Heart left ventricle (tissue), 16 donors: Measurements from ENCODE around the gene IPCEF1. TPM values are rescaled to one million over a fixed set of nuclear protein-coding genes. Genes with fewer than 3 reads are reported as not detected.
"Not testable (repeated sequence)": the region's sequence is repeated elsewhere in the genome, so short reads cannot be mapped to it uniquely, and the experiment has no call there.

ENCODE experiments used
- ATAC-seq, 4 donors: fragments of 200-7000 bp; cut with Tn5 transposase; one replicate each; pipeline ENCODE4 v1.9.1; 2020 to 2022; ENCODE audit warnings: moderate library complexity in 4 of 4, mild to moderate bottlenecking in 3 of 4, moderate number of reproducible peaks in 1 of 4
- DNase-seq, 5 donors: peaks; one replicate each; pipeline ENCODE4 v3.0.0-alpha.2; 2020
- H3K27ac ChIP-seq, 12 donors: fragments of 200-600 bp; sonication (generic) in 4 of 12; one replicate each; pipeline versions ENCODE4 v1.5.0 to v1.8.0; 2016 to 2022; ENCODE audit warnings: mild to moderate bottlenecking in 2 of 12
- H3K27me3 ChIP-seq, 9 donors: fragments of 200-600 bp; sonication (generic) in 2 of 9; one replicate each; pipeline versions ENCODE4 v1.5.1 to v1.8.0; 2016 to 2022; ENCODE audit warnings: mild to moderate bottlenecking in 3 of 9
- H3K36me3 ChIP-seq, 9 donors: fragments of 200-600 bp; sonication (generic) in 2 of 9; one replicate each; pipeline versions ENCODE4 v1.5.0 to v1.8.0; 2018 to 2022; ENCODE audit warnings: mild to moderate bottlenecking in 2 of 9
- H3K4me1 ChIP-seq, 12 donors: fragments of 200-600 bp; sonication (generic) in 4 of 12; one replicate each; pipeline versions ENCODE4 v1.5.0 to v1.8.0; 2016 to 2022; ENCODE audit warnings: mild to moderate bottlenecking in 3 of 12
- H3K4me3 ChIP-seq, 12 donors: fragments of 200-600 bp; sonication (generic) in 4 of 12; one replicate each; pipeline versions ENCODE4 v1.5.0 to v1.8.0; 2017 to 2022; ENCODE audit warnings: mild to moderate bottlenecking in 9 of 12, moderate library complexity in 4 of 12
- H3K9me3 ChIP-seq, 12 donors: fragments of 200-600 bp; sonication (generic) in 4 of 12; one replicate each; pipeline versions ENCODE4 v1.5.0 to v1.8.0; 2016 to 2022; ENCODE audit warnings: mild to moderate bottlenecking in 1 of 12
- CTCF ChIP-seq, 12 donors: fragments of 200-600 bp; sonication (generic) in 4 of 12; IDR thresholded peaks; one replicate each; pipeline versions ENCODE4 v1.5.0 to v1.8.0; 2018 to 2022; ENCODE audit warnings: antibody characterized with exemption in 12 of 12, mild to moderate bottlenecking in 5 of 12
- POLR2A ChIP-seq, 2 donors: fragments of 450-650 bp; IDR thresholded peaks; one replicate each; pipeline ENCODE4 v1.6.1; 2017; ENCODE audit warnings: antibody characterized with exemption in 2 of 2, mild to moderate bottlenecking in 2 of 2, moderate library complexity in 2 of 2
- WGBS, 4 donors: extraction: QIAGEN DNeasy Blood & Tissue Kit in 2 of 4; methylation state at CpG; one replicate each; pipeline versions ENCODE4 v1.1.5 to v1.1.7; 2013 to 2018; 5-methylcytosine and 5-hydroxymethylcytosine counted together
- intact Hi-C, 10 donors: fragments of 100-400 bp; cut with DNase I; formaldehyde crosslinking; loops; one replicate each; pipeline versions ENCODE4 v1.11.1 to v1.14.2; 2022
- polyA plus RNA-seq, 2 donors: library from polyadenylated mRNA; stranded (reverse); fragments of 200-250 nt; gene quantifications; one replicate each; pipeline ENCODE4 v1.2.3, GENCODE V29; 2013
- total RNA-seq, 9 donors: library from RNA; depleted of rRNA in 2 of 9; stranded (reverse); fragments of >200 nt in 2 of 9; fragmentation: NEBNext Ultra II Directional in 3 of 9; extraction: Animal tissue kit (Norgen Biotek cat#: 25700) in 3 of 9; gene quantifications; one replicate each; pipeline versions ENCODE4 v1.1.0 to v1.2.4, GENCODE V29; 2016 to 2023
- donor health status: ischemic (EF 13 %, LVEDD 7.1; RV severe dilation, severe dysfunction).
- donor health status: healthy with polysubstance abuse.
- donor health status: DM: no; HTN: yes; CAD: no.
- donor health status: DM: no; HTN: no; CAD: no.
- donor health status: ischemic (EF 25% LVEDD 6.9; RV normal size, moderate dysfunction).
- donor health status: ischemic (EF 25% LVEDD 5.7; RV mildly dilated, moderate dysfunction).
- donor health status: healthy.
- donor health status: DM: yes; HTN: yes; CAD: no.
- donor health status: ischemic (EF 35%, LVEDD 5.7; RV mildly dilated, moderate dysfunction).
- donor health status: nonischemic (EF 11% LVEDD 7.7; RV severe dilation, severe dysfunction).
- donor health status: DM: yes; HTN: yes; CAD: no.
- donor health status: PGD.
- donor health status: ischemic (EF 29% LVEDD 5.4; RV normal size, mild dysfunction).
- donor health status: nonischemic (EF 23%, LVEDD 6.1; RV moderate dilation, normal function).

Gene IPCEF1
- total and polyA plus RNA-seq, 11 donors, result 0.10 to 4.1 (median 0.35) TPM

DNA sequence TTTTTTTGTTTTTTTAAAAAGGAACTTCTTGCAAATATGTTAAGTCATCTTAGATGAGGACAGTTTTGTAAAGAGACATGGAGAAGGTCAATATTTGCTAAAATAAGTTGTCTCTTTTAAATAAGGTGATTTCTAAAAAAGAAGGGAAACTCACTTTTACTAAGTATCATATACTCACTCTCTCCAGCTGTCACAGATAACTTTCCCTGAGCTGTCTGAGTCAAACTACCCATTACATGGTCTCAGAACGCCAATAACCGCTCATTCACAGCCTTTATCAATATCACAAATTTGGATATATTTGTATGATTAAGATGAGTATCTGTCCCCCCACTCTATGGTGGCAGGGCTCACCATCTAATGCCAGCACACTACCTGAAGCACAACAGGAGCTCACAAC lies 47.6 kb downstream of the IPCEF1 start:
- Histone ChIP-seq H3K4me1 (peaks cover 0 to 6% (median 0%) of the 10 kb centered on the region in 12 donors), H3K4me3 (no peak overlapping the region), H3K27me3 (no peaks in the 10 kb centered on the region), H3K9me3 (no peaks in the 10 kb centered on the region), H3K27ac (no peak overlapping the region), H3K36me3 (no peaks in the 10 kb centered on the region)
- intact Hi-C loops, result no loop called here
- WGBS, 4 donors, result 88 to 96% (median 95%) methylated on average over 2 of the region's 2 CpGs
- DNase-seq (no peak), ATAC-seq (no peak)
- TF ChIP-seq POLR2A (IDR thresholded peaks at IDR 0.05), result no peak
- TF ChIP-seq CTCF (IDR thresholded peaks at IDR 0.05), result no peak

- no peak for TF ChIP-seq POLR2A (IDR thresholded peaks at IDR 0.05)
- TF ChIP-seq CTCF (IDR thresholded peaks at IDR 0.05), result no peak
- intact Hi-C loops, result no loop called here
- Histone ChIP-seq H3K27me3 (no peaks in the 10 kb centered on the region), H3K4me1 (peaks cover 0 to 13% (median 0%) of the 10 kb centered on the region in 12 donors), H3K36me3 (no peaks in the 10 kb centered on the region), H3K4me3 (no peak overlapping the region), H3K9me3 (no peaks in the 10 kb centered on the region), H3K27ac (no peak overlapping the region)
- WGBS, 4 donors, result 81 to 86% (median 82%) methylated on average over 7 of the region's 7 CpGs
- peak in 2 of 4 donors; percentile 42 to 49 for ATAC-seq
- DNase-seq, result no peak
Measured at GRCh38 chr6:154307696-154308425, 48.7 kb downstream of the IPCEF1 start.

DNA sequence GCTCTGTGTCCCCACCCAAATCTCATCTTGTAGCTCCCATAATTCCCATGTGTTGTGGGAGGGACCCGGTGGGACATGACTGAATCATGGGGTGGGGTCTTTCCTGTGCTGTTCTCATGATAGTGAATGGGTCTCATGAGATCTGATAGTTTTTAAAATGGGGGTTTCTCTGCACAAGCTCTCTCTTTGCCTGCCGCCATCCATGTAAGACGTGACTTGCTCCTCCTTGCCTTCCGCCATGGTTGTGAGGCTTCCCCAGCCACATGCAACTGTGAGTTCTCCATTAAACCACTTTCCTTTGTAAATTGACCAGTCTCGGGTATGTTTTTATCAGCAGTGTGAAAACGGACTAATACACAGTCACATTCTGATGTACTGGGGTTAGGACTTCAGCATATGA lies 49.5 kb downstream of the IPCEF1 start:
- H3K4me1 ChIP-seq, result peaks cover 0 to 17% (median 0%) of the 10 kb centered on the region in 12 donors
- WGBS, 4 donors, result 93 to 95% (median 94%) methylated on average over 6 of the region's 6 CpGs
- H3K27me3 ChIP-seq, H3K27ac ChIP-seq, DNase-seq, H3K36me3 ChIP-seq, H3K9me3 ChIP-seq, intact Hi-C loops, ATAC-seq, H3K4me3 ChIP-seq: not testable (repeated sequence)

- H3K4me1 ChIP-seq, result peaks cover 0 to 22% (median 0%) of the 10 kb centered on the region in 12 donors
- H3K27me3 ChIP-seq, result no peaks in the 10 kb centered on the region
- no peak for TF ChIP-seq CTCF (IDR thresholded peaks at IDR 0.05)
- TF ChIP-seq POLR2A (IDR thresholded peaks at IDR 0.05), result no peak
- DNase-seq (no peak), ATAC-seq (no peak)
- no peak overlapping the region for H3K27ac ChIP-seq
- intact Hi-C loops, result no loop called here
- H3K9me3 ChIP-seq, result no peaks in the 10 kb centered on the region
- H3K36me3 ChIP-seq, result no peaks in the 10 kb centered on the region
- WGBS, 4 donors, result 95 to 98% (median 97%) methylated on average over 4 of the region's 4 CpGs
- H3K4me3 ChIP-seq, result no peak overlapping the region
Measured at GRCh38 chr6:154306696-154307095, 49.9 kb downstream of the IPCEF1 start.

- TF ChIP-seq POLR2A (IDR thresholded peaks at IDR 0.05), result no peak
- H3K4me3 ChIP-seq, result no peak overlapping the region
- ATAC-seq (no peak), DNase-seq (no peak)
- H3K4me1 ChIP-seq, result peaks cover 0 to 38% (median 0%) of the 10 kb centered on the region in 12 donors
- WGBS, 4 donors, result 78 to 88% (median 82%) methylated on average over 1 of the region's 1 CpG
- H3K36me3 ChIP-seq, result no peaks in the 10 kb centered on the region
- no peaks in the 10 kb centered on the region for H3K9me3 ChIP-seq
- no peaks in the 10 kb centered on the region for H3K27me3 ChIP-seq
- no peak overlapping the region for H3K27ac ChIP-seq
- intact Hi-C loops, result no loop called here
Measured at GRCh38 chr6:154304191-154304590, 52.4 kb downstream of the IPCEF1 start.

DNA sequence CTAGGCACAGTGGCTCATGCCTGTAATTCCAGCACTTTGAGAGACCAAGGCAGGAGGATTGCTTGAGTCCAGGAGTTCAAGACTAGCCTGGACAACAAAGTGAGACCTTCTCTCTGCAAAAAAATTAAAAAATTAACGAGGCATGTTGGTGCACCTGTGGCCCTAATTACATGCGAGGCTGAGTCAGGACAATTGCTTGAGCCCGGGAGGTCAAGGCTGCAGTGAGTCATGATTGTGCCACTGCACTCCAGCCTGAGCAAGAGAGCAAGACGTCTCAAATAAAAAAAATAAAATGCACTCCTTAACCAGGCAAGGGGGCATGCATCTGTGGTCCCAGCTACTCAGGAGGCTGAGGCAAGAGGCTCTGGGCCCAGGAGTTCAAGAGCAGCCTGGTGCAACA lies 53.0 kb downstream of the IPCEF1 start:
- H3K4me1 ChIP-seq, result peaks cover 0 to 41% (median under 1%) of the 10 kb centered on the region in 12 donors
- ATAC-seq, H3K36me3 ChIP-seq, intact Hi-C loops, H3K27me3 ChIP-seq, H3K4me3 ChIP-seq, H3K9me3 ChIP-seq, H3K27ac ChIP-seq, DNase-seq: not testable (repeated sequence)
- WGBS, 4 donors, result 73 to 83% (median 83%) methylated on average over 4 of the region's 4 CpGs
